HL-60/S4 (cell line): ENCODE data around the gene PARVA.
"Not testable (repeated sequence)": the region's sequence is repeated elsewhere in the genome, so short reads cannot be mapped to it uniquely, and the experiment has no call there.

ENCODE experiments used
- in situ Hi-C: fragments of 300-500 bp; cut with MboI; formaldehyde crosslinking; loops from 2 replicates; pipeline ENCODE4 v1.14.3; 2022; ENCODE audit warnings: low sequenced_read_pairs

Gene PARVA

GRCh38 chr11:12377106-12377823 is at the start of gene PARVA:
Gene PARVA (plus strand): TSS chr11:12377571. CDS start chr11:12377648, 77 bp downstream.
- in situ Hi-C loops, result no loop called here

- in situ Hi-C loops, result loop anchor here (25.0 kb wide), 1 partner anchor 558 kb away; no protein-coding TSS in a partner anchor
These were observed 48.2 kb upstream of the PARVA start for GRCh38 chr11:12329169-12329568.

DNA sequence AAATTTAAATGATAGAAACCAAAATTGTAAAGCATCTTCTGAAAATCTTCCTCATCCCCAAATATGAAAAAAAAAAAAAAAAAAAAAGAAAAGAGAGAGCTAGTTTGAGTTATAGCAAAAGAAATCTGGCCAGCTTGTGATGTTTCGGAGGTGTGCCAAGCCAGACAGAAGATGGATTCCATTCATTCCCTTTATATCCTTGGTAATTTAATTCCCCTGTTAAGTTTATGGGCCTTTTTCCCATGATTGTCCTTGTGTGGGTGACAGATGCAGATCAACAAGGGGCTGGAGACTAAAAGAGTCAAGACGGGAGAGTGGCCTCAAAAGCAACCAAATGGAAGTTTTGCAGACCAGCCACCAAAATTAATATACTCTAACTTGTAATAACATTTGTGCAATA is 47.6 kb upstream of the PARVA start:
- in situ Hi-C loops, result loop anchor here (25.0 kb wide), 1 partner anchor 558 kb away; no protein-coding TSS in a partner anchor

DNA sequence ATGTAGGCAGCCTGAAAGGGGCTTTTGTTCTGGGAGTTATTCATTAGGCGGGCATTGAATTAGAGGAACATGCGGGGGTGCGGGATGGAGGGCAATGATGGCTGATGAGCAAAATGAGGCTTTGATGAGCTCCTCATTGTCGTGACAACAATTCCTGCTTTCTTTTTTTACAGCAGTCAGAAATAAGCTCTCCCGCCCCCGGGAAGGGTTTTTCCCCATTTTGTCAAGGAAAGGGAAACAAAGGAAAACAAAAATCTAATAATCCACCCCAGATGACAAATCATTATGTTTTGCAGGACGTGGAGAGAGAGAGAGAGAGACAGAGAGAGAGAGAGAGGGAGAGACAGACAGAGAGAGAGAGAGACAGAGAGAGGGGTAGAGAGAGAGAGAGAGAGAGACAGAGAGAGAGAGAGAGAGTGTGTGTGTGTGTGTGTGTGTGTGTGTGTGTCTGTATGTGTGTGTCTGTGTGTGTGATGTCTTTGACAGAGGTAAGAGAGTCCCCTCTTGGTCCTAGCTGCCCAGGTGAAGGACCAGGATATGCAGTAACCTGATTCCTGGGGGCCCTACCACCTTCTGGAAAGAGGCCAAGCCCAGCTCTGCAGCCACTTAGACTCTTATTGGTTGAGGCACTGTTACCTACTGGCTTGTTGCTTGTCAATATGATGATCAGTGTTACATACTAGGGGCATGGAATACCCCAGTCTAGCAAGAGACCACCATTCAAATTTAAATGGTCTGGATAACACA is 46.7 kb upstream of the PARVA start:
- in situ Hi-C loops, result loop anchor here (25.0 kb wide), 1 partner anchor 557 kb away; no protein-coding TSS in a partner anchor

GRCh38 chr11:12331239-12331874 is 46.0 kb upstream of the PARVA start:
- in situ Hi-C loops, result loop anchor here (25.0 kb wide), 1 partner anchor 556 kb away; no protein-coding TSS in a partner anchor

GRCh38 chr11:12343526-12343925 is 33.8 kb upstream of the PARVA start:
- in situ Hi-C loops, result loop anchor here (25.0 kb wide), 1 partner anchor 544 kb away; no protein-coding TSS in a partner anchor

DNA sequence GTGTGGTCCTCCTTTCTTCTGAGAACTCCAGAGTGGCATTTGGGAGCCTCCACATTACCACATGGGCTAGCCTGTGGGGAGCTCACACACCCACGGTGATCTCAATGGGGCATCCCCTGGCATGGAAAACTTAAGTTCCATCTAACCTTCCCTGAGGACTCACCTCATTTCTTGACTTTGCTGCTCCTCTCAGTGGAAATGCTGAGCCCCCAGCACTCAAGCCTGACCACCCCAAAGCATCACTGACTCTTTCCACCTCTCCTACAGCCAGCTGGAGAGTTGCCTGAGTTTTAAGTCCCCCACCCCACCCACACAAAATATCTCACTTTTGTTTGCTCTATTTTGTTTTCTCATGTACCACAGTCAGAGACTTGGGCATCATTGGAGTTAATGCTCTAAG is 23.8 kb upstream of the PARVA start:
- in situ Hi-C loops, result no loop called here

GRCh38 chr11:12354750-12355545 is 22.4 kb upstream of the PARVA start:
- in situ Hi-C loops, result no loop called here

DNA sequence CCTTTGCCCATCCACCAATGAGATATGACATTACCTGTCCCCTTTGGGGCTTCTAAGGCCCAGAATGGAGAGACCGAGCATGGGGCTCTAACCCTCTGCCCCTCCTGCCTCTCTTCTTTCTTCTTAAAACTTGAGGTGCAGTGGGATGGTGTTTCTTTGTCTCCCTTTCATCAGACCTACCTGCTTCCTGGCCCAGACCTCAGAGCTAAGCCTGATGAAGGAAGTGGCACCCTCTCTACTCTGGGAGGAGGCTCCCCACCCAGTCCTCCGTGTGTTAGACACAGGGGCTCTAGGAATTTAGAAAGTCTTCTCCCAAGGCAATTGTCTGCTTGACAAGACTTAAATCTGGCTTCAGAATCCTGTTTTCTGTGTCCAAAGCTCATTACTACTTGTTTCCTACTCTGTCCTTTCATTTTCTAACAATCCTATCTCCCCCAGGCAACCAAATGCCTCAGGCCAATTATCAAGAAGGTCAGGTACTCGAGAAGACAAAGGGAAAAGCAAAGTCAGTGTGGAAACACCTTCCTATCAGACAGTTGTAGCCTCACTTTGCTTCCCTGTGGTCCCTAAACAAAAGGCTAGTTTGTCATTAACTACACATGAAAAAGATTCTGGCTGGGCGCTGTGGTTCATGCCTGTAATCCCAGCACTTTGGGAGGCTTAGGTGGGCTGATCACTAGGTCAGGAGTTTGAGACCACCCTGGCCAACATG is 20.3 kb upstream of the PARVA start:
- in situ Hi-C loops, result no loop called here

DNA sequence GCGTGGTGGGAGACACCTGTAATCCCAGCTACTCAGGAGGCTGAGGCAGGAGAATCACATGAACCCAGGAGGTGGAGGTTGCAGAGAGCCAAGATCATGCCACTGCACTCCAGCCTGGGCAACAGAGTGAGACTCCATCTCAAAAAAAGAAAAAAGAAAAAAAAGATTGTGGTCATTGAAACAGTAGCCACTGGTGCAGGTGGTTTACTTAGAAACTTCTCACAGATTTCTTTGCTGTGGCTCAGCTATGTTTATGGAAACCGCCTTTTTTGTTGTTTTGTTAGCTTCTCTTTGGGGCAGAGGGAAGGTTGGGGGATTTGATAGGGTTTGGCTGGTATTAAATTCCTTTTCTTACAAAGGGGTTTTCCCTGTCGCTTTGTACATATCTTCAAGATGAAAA is 19.7 kb upstream of the PARVA start:
- in situ Hi-C loops, result not testable (repeated sequence)

- in situ Hi-C loops, result no loop called here
These were observed 18.8 kb upstream of the PARVA start for GRCh38 chr11:12358302-12359188.

GRCh38 chr11:12359761-12360160 is 17.6 kb upstream of the PARVA start:
- in situ Hi-C loops, result no loop called here

GRCh38 chr11:12361682-12362081 is 15.7 kb upstream of the PARVA start:
- in situ Hi-C loops, result no loop called here

DNA sequence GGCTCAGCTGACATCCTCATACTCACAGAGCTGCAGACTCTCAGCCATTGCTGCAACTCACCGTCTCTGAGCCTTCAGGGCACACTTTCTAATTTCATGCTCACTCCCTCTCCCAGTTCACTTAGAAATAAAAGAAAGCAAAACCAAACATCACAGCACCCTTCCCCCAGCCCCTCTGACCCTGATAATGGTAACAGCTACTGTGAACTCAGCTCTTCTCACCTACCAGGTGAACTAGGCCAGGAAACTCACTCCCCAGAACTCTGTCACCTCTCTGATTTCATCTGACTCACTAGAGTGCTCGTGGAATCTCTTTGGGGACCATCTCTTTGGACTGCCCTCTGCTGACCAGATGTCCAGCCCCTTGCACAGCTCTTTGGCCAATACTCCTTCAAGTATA is 14.5 kb upstream of the PARVA start:
- in situ Hi-C loops, result no loop called here

- in situ Hi-C loops, result no loop called here
These were observed 14.0 kb upstream of the PARVA start for GRCh38 chr11:12363373-12363772.

GRCh38 chr11:12365965-12366575 is 11.3 kb upstream of the PARVA start:
- in situ Hi-C loops, result not testable (repeated sequence)

- in situ Hi-C loops, result not testable (repeated sequence)
These were observed 10.3 kb upstream of the PARVA start for GRCh38 chr11:12367057-12367456.

GRCh38 chr11:12372111-12372510 is 5.3 kb upstream of the PARVA start:
- in situ Hi-C loops, result no loop called here

DNA sequence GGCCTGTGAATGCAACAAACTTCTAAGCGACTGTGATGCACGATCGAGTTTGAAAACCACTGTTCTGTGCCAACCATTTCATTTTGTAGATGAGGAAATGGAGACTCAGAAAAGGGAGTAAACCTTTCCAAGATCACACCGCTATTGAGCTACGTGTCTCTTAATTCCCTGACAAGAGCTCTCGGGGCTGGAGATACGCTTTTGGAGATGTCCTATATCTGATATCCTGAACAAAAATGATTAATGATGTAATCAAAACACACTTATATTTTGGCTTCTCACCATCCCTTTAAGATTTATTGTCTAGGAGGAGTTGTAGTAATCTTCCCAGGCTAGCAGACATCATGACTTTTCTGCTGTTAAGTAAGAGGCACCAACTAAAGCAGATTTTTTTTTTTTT is 1.7 kb upstream of the PARVA start:
- in situ Hi-C loops, result no loop called here
